Sigmoid colon (tissue), 4 donors: ENCODE data around the gene PHACTR3.

Experiments used
- EP300 ChIP-seq, 4 donors: sonication (generic); formaldehyde crosslinking; IDR thresholded peaks; one replicate each; pipeline ENCODE4 v1.6.1; 2017; ENCODE audit warnings: antibody characterized with exemption in 4 of 4
- POLR2A ChIP-seq, 2 donors: fragments of 450-650 bp; IDR thresholded peaks; one replicate each; pipeline ENCODE4 v1.6.1; 2016; ENCODE audit warnings: antibody characterized with exemption in 2 of 2, mild to moderate bottlenecking in 2 of 2, moderate library complexity in 2 of 2
- POLR2AphosphoS5 ChIP-seq, 4 donors: sonication (generic); formaldehyde crosslinking; IDR thresholded peaks; one replicate each; pipeline ENCODE4 v1.6.1; 2017; ENCODE audit warnings: antibody characterized with exemption in 4 of 4
- TF ChIP-seq, protein P1 (sequence below), 4 experiments: fragments of 450-650 bp in 3 of 4; fragments of 200-600 bp in 1 of 4; IDR thresholded peaks; one replicate each; pipeline ENCODE4 v1.5.1; 2016 to 2019; ENCODE audit warnings: antibody characterized with exemption in 4 of 4, mild to moderate bottlenecking in 3 of 4, moderate library complexity in 2 of 4

DNA sequence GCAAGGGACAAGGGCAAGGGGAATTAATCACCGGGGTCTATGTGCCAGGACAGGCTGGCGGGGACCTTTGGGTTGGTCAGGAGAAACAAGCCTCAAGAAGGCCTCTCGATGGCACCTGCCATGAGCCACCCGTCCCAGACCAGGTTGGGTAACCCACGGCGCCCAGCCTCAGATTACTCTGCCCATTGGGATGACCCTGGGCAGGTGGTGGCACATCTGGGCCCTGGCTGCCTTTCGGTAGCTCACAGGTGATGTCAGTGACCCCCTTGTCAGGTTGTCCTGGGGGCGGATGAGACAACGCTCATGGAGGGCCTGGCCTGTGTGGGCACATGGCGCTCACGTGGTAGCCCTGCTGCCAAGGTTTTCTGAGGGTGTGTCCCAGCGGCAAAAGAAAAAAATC, 176.9 kb downstream of the PHACTR3 start:
- TF ChIP-seq, protein P1, sequence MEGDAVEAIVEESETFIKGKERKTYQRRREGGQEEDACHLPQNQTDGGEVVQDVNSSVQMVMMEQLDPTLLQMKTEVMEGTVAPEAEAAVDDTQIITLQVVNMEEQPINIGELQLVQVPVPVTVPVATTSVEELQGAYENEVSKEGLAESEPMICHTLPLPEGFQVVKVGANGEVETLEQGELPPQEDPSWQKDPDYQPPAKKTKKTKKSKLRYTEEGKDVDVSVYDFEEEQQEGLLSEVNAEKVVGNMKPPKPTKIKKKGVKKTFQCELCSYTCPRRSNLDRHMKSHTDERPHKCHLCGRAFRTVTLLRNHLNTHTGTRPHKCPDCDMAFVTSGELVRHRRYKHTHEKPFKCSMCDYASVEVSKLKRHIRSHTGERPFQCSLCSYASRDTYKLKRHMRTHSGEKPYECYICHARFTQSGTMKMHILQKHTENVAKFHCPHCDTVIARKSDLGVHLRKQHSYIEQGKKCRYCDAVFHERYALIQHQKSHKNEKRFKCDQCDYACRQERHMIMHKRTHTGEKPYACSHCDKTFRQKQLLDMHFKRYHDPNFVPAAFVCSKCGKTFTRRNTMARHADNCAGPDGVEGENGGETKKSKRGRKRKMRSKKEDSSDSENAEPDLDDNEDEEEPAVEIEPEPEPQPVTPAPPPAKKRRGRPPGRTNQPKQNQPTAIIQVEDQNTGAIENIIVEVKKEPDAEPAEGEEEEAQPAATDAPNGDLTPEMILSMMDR (IDR thresholded peaks at IDR 0.05), result no peak
- TF ChIP-seq POLR2AphosphoS5 (IDR thresholded peaks at IDR 0.05) (no peak), EP300 (IDR thresholded peaks at IDR 0.05) (no peak), POLR2A (IDR thresholded peaks at IDR 0.05) (no peak)
